D721Med (cell line): ENCODE data around the gene CNPY1.

Experiments used
- DNase-seq: peaks from one replicate; pipeline ENCODE4 v3.0.0; 2011; ENCODE audit warnings: low spot score; ENCODE audit not compliant: insufficient read length
- FAIRE-seq: peaks from 2 replicates; lab custom pipeline; 2011; peaks lifted over from hg19 to GRCh38; lab: Jason Lieb, UNC
- CTCF ChIP-seq: IDR thresholded peaks from 2 replicates; pipeline ENCODE4 v1.5.1; 2012; ENCODE audit warnings: mild to moderate bottlenecking, control low read depth; ENCODE audit not compliant: insufficient read depth; ENCODE audit errors: missing control alignments

CNPY1 gene

GRCh38 chr7:155464948-155465739 lies 81.2 kb downstream of the CNPY1 start:
- DNase-seq (no peak), FAIRE-seq (no peak)
- TF ChIP-seq CTCF: no peak

GRCh38 chr7:155464183-155464582 lies 82.2 kb downstream of the CNPY1 start:
- FAIRE-seq: no peak
- no peak for DNase-seq
- TF ChIP-seq CTCF: no peak

- FAIRE-seq (no peak), DNase-seq (no peak)
- no peak for TF ChIP-seq CTCF
Observed at GRCh38 chr7:155463114-155463811, 83.1 kb downstream of the CNPY1 start.

- no peak for DNase-seq
- no peak for TF ChIP-seq CTCF
- no peak for FAIRE-seq
Observed at GRCh38 chr7:155462163-155462735, 84.1 kb downstream of the CNPY1 start.

- DNase-seq: no peak
- no peak for TF ChIP-seq CTCF
- FAIRE-seq: no peak
Observed at GRCh38 chr7:155461631-155462030, 84.7 kb downstream of the CNPY1 start.

- no peak for FAIRE-seq
- no peak for TF ChIP-seq CTCF
- DNase-seq: no peak
Observed at GRCh38 chr7:155460926-155461613, 85.3 kb downstream of the CNPY1 start.
